ENCODE measurements around the gene CNTNAP5.

DNA sequence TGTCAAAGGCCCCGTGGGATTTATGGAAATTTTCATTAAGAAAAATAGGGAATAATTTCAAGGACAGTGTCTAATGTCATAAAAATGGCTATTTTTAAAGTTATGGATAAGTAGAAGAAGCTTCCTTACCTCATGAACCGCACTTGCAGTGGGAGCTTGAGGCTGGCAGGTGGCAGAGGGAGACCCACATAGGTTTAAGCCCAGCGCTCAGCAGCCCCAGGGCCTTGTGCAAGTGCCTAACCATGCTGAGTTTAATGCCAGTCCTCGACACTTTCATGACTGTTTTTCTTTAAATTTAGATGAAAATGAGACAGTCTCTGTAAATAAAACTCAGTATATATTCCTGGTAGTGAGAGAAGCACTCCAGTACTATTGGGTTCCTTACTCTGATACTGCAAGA is 285.6 kb downstream of the CNTNAP5 start:
- no peak for TF ChIP-seq USF2 (CRISPR knock-in tag; IDR thresholded peaks at IDR 0.05)
- no peak for TF ChIP-seq HIVEP1 (CRISPR knock-in tag; IDR thresholded peaks at IDR 0.05)
- TF ChIP-seq, protein P1, sequence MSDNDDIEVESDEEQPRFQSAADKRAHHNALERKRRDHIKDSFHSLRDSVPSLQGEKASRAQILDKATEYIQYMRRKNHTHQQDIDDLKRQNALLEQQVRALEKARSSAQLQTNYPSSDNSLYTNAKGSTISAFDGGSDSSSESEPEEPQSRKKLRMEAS (CRISPR knock-in tag; IDR thresholded peaks at IDR 0.05), result no peak
- TF ChIP-seq CTCF (IDR thresholded peaks at IDR 0.05 in 2 of 3, conservative IDR thresholded peaks at IDR 0.05 in 1 of 3; ENCODE audit: insufficient read depth in 2 of 3, low read depth in 1 of 3, low read length in 3 of 3), result no peak
- TF ChIP-seq SNAPC5 (CRISPR knock-in tag; IDR thresholded peaks at IDR 0.05), result no peak
- no peak for TF ChIP-seq SIX5 (IDR thresholded peaks at IDR 0.05; ENCODE audit: borderline replicate concordance in 1 of 2, insufficient read depth in 1 of 2, low read depth in 1 of 2, low read length in 2 of 2)
- TF ChIP-seq, protein P2, sequence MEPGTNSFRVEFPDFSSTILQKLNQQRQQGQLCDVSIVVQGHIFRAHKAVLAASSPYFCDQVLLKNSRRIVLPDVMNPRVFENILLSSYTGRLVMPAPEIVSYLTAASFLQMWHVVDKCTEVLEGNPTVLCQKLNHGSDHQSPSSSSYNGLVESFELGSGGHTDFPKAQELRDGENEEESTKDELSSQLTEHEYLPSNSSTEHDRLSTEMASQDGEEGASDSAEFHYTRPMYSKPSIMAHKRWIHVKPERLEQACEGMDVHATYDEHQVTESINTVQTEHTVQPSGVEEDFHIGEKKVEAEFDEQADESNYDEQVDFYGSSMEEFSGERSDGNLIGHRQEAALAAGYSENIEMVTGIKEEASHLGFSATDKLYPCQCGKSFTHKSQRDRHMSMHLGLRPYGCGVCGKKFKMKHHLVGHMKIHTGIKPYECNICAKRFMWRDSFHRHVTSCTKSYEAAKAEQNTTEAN (CRISPR knock-in tag; IDR thresholded peaks at IDR 0.05), result no peak
- TF ChIP-seq E2F6 (IDR thresholded peaks at IDR 0.05; ENCODE audit: borderline replicate concordance in 1 of 2, extremely low read depth in 1 of 2, insufficient read depth in 1 of 2, insufficient read length in 1 of 2, low read depth in 1 of 2, low read length in 1 of 2, poor library complexity in 1 of 2, severe bottlenecking in 1 of 2), result no peak
- TF ChIP-seq, protein P3, sequence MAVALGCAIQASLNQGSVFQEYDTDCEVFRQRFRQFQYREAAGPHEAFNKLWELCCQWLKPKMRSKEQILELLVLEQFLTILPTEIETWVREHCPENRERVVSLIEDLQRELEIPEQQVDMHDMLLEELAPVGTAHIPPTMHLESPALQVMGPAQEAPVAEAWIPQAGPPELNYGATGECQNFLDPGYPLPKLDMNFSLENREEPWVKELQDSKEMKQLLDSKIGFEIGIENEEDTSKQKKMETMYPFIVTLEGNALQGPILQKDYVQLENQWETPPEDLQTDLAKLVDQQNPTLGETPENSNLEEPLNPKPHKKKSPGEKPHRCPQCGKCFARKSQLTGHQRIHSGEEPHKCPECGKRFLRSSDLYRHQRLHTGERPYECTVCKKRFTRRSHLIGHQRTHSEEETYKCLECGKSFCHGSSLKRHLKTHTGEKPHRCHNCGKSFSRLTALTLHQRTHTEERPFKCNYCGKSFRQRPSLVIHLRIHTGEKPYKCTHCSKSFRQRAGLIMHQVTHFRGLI (CRISPR knock-in tag; IDR thresholded peaks at IDR 0.05), result no peak
- TF ChIP-seq EHMT2 (IDR thresholded peaks at IDR 0.05), result no peak

Data from K562 (cell line).